Right renal pelvis (tissue), 4 donors: Measurements from ENCODE around the gene CORO2B. TPM values are rescaled to one million over a fixed set of nuclear protein-coding genes. Genes with fewer than 3 reads are reported as not detected.
"Not testable (repeated sequence)": the region's sequence is repeated elsewhere in the genome, so short reads cannot be mapped to it uniquely, and the experiment has no call there.

Experiments
- DNase-seq, 4 donors: peaks; one replicate each; pipeline ENCODE4 v3.0.0-alpha.2; 2013; ENCODE audit warnings: low read depth in 4 of 4, low spot score in 3 of 4, missing footprints in 1 of 4
- polyA plus RNA-seq, 4 donors: library from polyadenylated mRNA; unstranded; fragments of 120-200 nt; gene quantifications; one replicate each; pipeline ENCODE4 v1.2.1, GENCODE V29; 2013; ENCODE audit not compliant: insufficient read length in 4 of 4

Gene CORO2B
- polyA plus RNA-seq, 4 donors = 22.1 to 27.9 (median 25.6) TPM

DNA sequence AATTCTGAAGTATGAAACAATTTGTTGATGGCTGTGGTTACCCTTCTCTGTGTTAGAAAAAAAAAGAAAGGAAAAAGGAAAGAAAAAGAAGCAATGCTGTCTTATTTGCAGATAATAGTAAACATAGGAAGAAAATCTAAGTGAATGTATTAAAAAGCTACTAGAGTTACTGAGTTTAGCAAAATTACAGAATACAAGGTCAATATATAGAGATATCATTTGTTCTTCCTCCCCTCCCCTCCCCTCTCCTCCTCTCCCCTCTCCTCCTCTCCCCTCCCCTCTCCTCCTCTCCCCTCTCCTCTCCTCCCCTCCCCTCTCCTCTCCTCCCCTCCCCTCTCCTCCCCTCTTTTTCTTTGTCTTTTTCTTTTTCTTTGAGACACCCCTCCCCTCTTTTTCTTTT is 172.8 kb downstream of the CORO2B start:
- DNase-seq = no peak

DNA sequence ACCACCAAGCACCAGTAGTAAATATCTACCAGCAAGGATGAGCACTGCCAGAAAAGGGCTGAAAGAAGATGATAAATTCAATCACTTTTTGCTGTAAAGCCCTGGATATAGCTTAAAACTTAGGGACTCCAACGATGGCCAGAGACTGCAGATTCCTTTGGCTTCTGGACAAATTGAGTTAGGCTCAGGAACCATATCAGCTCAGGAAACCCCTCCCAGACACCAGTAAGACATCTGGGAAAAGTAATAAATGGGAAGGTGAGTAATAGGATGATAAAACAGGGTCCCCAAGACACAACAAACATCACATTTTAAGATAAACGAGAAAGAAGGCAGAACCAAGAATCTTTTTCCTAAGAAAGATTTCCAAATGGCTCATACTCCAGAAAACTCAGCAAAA is 176.9 kb downstream of the CORO2B start:
- no peak for DNase-seq

DNA sequence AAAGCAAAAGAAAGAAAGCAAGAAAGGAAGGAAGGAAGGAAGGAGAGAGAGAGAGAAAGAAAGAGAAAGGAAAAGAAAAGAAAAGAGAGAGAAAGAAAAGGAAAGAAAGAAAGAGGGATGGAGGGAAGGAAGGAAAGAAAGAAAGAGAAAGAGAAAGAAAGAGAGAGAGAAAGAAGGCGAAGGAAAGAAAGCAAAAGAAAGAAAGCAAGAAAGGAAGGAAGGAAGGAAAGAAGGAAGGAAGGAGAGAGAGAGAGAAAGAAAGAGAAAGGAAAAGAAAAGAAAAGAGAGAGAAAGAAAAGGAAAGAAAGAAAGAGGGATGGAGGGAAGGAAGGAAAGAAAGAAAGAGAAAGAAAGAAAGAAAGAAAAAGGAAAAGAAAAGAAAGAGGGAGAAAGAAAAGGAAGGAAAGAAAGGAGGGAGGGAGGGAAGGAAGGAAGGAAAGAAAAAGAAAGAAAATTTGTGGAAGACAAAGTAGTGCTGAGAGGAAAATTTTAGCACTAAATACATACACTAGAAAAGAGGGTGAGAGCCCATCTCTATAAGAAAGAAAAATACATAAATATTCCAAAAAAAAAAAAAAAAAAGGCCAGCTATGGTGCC is 181.3 kb downstream of the CORO2B start:
- not testable (repeated sequence) for DNase-seq

DNA sequence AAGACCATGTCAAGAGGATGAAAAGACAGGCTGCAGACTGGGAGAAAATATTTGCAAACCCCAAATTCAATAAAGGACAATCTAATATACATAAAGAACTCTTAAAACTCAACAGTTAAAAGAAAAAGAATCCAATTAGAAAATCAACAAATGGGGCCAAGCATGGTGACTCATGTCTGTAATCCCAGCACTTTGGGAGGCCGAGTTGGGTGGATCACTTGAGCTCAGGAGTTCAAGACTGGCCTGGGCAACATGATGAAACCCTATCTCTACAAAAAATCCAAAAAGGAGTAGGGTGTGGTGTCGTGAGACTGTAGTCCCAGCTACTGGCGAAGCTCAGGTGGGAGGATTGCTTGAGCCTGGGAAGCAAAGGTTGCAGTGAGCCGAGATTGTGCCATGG is 184.3 kb downstream of the CORO2B start:
- DNase-seq = no peak

DNA sequence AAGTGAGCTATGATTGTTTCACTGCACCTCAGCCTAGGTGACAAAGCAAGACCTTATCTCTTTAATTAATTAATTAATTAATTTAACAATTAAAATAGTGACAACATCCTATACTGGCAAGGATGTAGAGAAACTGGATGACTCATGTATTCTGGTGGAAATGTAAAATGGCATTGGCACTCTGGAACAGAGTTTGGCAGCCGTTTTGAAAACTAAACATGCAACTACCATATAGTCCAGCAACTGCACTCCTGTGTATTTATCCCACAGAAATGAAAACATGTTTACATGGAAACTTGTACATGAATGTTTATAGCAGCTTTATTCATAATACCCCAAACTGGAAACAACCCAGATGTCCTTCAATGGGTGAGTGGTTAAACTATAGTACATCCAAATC is 185.3 kb downstream of the CORO2B start:
- DNase-seq = no peak

DNA sequence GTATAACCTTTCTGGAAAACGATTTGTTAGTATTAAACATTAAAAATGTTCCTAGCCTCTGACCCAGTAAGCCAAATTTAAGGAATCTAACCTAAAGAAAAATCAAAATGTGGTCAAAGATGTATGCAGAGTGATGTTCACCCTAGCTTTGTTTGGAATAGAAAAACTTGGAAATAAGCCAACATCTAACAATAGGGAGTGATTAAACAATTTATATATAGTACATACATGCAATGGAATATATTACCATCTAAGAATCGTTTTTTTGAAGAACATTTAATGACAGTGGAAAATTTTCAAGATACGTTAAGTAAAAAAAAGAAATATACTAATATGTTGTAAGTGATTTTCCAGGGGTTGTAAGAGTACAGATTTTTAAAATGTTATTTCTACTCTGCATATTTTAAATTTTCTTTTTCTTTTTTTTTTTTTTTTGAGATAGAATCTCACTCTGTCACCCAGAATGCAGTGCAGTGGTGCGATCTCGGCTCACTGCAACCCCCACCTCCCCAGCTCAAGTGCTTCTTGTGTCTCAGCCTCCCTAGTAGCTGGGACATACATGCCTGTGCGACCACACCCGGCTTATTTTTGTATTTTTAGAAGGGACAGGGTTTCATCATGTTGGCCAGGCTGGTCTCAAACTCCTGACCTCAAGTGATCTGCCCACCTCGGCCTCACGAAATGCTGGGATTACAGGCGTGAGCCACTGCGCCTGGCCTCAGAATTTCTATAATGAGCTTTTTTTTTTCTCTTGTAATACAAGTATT is 187.0 kb downstream of the CORO2B start:
- DNase-seq = no peak

DNA sequence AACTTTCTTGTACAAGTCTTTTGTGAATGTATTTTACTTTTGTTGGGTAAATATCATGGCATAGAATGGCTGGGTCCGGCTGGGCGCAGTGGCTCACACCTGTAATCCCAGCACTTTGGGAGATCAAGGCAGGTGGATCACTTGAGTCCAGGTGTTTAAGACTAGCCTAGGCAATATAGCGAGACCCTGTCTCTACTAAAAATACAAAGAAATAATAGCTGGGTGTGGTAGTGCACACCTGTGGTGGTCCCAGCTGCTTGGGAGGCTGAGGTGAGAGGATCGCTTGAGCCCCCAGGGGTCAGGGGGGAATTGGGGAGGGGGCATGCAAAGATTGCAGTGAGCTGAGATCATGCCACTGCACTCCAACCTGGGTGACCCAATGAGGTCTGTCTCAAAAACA is 189.0 kb downstream of the CORO2B start:
- DNase-seq = no peak

DNA sequence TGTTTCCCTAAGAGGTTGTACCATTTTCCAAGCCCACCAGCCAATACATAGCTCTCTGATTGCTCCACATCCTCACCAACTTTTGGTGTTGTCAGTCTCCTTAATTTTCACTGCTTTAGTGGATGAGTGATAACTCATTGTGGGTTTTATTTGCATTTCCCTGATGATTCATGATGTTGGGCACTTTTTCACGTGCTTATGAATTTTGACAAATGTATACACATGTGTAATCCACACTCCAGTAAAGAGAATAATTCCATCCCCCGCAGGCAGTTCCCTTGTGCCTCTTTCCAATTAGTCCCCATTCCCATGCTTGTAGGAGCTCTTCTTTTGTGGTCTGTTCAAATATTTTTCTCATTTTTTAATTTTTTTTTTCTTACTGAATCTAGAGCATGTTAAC is 189.5 kb downstream of the CORO2B start:
- DNase-seq = no peak

DNA sequence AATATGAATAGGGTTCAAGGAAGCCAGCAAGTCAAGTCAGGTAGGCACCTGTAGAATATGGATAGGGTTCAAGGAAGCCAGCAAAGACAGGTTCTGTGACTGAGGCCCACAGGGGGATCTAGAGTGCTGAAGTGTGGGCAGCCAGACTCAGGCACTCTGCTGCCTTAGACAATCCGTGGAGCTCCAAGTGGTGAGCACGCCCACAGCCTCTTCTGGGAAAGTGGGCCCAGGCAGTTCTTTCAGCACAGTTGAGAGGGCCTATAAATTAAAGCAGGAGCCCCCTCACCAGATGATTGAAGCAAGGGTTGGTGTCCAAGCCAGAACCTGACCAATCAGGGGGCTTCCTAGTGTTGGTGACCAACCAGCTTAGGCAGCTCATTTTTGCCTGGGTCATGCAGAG is 190.9 kb downstream of the CORO2B start:
- DNase-seq = no peak

DNA sequence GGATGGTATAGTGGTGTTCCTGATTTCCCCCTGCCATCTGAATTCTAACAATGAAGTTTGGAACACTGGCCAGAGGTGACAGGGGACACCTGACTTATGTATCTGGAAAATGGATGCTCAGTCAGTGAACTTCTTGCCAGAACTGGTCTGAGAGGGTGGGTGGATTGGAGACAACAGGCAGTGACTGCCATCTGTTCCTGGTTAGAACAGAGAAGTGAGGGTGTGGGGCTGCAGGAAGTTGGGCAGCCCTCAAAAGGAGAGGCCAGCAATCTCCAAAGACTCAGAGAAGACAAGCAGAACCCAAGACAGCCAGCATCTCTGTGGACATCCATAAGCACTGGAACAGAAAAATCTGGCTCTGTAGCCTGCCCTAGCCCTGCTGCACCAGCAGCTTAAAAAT is 191.4 kb downstream of the CORO2B start:
- no peak for DNase-seq

DNA sequence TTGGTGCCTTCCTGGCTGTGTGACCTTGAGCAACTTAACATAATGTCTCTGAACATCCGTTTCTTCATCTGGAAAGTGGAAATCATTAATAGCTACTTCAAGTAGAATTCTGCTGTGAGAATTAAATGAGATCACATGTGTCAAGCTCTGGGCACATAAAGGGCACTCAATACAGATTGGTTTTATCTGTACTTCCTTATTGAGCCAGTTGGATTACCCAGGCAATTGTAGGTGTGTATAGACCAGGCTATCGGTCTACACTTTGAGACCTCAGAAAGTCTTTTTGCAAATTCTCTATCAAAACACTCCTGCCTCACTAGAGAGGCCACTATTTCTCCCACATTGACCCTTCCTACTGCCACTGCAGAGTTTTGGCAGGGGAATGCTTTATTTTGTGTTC is 194.2 kb downstream of the CORO2B start:
- no peak for DNase-seq

DNA sequence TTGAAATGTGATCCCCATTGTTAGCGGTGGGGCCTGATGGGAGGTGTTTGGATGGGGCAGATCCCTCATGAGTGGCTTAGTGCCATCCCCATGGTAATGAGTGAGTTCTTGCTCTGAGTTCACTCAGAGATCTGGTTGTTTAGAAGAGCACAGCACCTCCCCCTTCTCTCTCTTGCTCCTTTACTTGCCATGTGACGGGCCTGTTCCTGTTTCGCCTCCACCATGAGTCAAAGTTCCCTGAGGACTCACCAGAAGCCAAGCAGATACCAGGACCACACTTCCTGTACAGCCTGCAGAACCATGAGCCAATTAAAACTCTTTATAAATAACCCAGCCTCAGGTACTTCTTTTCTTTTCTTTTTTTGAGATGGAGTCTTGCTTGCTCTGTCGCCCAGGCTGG is 195.3 kb downstream of the CORO2B start:
- no peak for DNase-seq

DNA sequence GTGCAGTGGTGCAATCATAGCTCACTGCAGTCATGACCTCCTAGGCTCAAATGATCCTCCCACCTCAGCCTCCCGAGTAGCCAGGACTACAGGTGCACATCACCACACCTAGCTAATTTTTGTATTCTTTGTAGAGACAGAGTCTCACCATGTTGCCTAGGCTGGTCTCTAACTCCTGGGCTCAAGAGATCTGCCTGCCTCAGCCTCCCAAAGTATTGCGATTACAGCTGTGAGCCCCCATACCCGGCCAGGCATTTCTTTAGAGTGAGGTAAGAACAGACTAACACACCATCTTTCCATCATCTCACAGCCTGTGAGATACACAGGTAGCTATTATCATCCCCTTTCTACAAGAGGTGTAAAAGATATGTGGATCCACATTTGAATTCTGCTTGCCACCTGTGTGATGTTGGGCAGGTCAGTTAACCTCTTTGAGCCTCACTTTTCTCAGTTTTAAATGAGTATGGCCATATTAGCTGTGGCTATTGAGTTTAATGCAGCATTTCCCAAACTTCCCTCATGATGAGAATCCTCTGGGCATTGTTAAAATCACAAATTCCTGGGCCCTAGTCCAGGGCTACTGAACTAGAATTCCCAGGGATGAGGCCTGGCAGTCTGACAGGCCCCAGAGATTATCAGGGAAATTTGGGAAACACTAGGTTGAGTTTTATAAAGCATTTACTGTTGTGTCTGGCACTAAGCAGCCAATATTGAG is 195.9 kb downstream of the CORO2B start:
- no peak for DNase-seq

DNA sequence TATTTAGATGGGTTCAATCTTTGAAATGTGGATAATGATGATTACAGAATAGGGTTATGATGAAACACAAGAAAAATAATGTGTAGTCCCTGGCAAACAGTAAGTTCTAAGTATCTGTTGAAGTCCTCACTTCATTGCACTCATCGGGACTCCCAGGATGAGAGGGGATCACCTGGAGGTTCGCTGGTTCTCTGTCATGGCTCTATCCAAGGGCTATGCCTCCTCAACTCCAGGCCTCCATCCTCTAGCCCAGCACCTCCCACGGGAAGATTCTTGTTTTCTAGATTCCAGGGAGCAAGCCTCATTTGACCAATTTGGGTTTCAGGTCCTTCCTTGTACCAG is 196.4 kb downstream of the CORO2B start:
- DNase-seq = no peak

DNA sequence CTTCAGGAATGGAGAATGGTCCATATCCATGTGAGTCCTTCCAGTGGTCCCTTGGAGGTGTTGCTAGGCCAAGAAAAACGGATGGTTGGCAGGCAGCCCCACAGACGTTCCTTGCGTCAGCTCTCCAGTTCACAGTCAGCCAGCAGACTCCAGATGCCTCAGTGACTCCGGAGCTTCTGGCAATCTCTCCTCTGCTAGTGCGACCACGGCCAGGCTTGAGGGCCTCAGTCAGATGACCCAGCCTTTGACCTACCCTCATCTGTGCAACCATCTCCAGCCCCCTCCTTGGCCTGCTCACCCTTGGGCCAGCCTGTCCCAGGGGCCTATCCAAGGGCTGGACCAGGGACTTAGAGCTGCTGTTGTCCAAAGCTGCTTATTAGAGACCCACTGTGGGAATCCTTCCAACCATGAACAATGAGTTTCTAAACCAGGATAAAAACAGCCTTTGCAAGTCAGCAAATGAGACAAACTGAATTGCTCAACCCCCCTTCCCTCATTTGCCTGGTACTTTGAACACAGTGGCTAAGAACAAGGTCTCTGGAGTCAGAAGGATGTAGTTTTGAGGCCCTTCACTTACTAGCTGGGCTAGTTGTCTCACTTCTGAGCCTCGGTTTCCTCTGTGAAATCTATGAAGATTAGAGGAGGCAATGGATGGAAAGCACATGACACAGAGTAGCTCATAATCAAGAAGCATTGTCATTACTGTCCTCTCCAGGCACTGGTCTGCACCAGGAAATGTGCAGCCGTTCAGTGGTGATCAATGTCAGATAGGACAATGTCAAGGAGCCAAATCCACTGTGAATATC is 197.1 kb downstream of the CORO2B start:
- DNase-seq = no peak

DNA sequence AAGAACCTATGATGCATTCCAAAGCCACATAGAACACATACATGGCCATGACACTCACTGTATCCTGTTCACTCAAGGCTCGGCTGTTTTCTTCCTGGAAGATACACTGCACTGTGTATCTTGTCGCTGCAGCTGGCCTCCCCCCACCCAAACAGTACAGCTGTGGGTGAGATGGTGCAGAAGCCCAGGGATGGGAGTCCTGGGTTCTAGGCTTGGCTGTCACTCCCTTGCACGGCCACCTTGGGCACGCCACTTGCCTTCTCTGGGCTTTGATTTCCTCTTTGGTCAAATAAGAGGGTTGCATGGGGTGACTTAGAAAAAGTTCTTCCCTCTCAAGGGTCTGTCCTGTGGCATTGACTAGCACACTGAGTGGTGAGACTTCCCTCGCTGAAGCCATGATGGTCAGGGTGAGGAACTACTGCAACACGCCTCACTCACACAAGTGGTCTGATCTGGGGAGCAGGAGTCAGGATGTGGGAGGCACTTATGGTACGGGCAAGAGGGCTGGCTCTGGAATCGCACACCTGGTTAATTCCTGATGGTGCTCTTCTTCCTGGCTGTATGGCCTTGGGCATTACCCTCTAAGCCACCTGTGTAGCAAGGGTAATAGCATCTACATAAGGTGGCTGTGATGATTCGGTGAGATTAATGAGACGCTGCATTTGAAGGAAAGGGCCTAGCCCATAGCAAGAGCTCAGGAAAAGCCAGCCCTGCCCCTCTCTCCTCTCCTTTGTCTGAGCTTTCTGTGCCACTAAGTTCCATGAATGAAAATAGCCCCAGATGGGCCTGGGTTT is 197.9 kb downstream of the CORO2B start:
- DNase-seq = no peak
